ENCODE measurements around the gene DOP1B.

Gene DOP1B

DNA sequence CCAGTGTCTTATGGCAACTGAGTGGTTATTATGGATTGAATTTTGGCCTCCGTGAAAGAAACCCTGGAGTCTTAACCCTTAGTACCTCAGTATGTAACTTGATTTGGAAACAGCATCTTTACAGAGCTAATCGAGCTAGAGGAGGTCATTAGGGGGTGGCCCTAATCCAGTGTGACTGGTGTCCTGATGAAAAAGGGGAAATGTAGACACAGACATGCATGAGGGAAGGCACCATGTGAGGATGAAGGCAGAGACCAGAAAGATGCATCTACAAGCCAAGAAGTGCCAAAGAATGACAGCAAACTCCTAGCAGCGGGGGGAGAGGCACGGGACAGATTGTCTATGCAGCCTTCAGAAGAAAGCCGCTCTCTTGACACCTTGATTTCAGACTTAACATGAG, 14.7 kb downstream of the DOP1B start:
- DNase-seq (ENCODE audit: low read depth) = no peak
- TF ChIP-seq, protein P1, sequence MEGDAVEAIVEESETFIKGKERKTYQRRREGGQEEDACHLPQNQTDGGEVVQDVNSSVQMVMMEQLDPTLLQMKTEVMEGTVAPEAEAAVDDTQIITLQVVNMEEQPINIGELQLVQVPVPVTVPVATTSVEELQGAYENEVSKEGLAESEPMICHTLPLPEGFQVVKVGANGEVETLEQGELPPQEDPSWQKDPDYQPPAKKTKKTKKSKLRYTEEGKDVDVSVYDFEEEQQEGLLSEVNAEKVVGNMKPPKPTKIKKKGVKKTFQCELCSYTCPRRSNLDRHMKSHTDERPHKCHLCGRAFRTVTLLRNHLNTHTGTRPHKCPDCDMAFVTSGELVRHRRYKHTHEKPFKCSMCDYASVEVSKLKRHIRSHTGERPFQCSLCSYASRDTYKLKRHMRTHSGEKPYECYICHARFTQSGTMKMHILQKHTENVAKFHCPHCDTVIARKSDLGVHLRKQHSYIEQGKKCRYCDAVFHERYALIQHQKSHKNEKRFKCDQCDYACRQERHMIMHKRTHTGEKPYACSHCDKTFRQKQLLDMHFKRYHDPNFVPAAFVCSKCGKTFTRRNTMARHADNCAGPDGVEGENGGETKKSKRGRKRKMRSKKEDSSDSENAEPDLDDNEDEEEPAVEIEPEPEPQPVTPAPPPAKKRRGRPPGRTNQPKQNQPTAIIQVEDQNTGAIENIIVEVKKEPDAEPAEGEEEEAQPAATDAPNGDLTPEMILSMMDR (IDR thresholded peaks at IDR 0.05; ENCODE audit: low read length, missing control alignments) = no peak
- H3K4me3 ChIP-seq (replicated peaks; ENCODE audit: low read depth, low read length) = no peak overlapping the region

- DNase-seq (ENCODE audit: low read depth) = no peak
- TF ChIP-seq, protein P1 (IDR thresholded peaks at IDR 0.05; ENCODE audit: low read length, missing control alignments) = no peak
- H3K4me3 ChIP-seq (replicated peaks; ENCODE audit: low read depth, low read length) = no peak overlapping the region
Measured at GRCh38 chr21:36171741-36172331, 15.2 kb downstream of the DOP1B start.

- TF ChIP-seq, protein P1 (IDR thresholded peaks at IDR 0.05; ENCODE audit: low read length, missing control alignments) = no peak
- no peak for DNase-seq (ENCODE audit: low read depth)
- no peak overlapping the region for H3K4me3 ChIP-seq (replicated peaks; ENCODE audit: low read depth, low read length)
Measured at GRCh38 chr21:36174780-36175179, 18.2 kb downstream of the DOP1B start.

DNA sequence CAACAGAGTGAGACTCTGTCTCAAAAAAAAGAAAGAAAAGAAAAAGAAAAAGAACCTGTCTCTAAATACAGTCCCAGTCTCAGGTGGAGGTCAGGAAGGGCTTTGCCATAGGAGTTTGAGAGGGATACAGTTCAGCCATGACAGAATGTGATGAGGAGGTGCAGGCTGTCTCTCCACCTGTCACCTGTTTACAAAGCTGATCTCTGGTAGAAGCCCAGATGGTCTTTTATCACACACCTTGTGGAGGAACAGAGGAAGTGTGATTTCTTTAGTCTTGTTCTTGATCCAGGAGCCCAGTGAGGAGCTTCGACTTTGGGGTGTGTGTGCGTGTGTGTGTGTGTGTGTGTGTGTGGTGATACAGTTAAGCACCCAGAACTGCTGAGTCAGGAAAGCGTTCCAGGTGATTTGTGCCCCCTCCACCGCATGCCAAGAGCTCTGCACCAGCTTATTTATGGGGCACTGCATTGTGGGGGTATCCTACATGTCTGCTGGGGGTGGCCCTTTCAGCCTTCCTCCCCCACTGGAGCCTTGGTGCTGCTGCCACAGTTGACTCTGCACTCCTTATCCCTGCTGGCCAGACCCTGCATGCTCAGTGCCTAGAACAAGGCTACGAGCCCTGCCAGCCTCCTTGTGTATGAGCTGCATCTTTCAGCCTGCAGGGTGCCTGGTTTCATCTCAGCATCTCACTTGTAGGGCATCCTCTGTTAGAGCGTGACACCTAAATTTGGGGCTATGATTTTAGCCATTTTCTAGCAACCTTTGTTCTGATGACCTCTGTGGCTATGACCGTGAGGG, 19.3 kb downstream of the DOP1B start:
- TF ChIP-seq, protein P1 (IDR thresholded peaks at IDR 0.05; ENCODE audit: low read length, missing control alignments) = no peak
- H3K4me3 ChIP-seq (replicated peaks; ENCODE audit: low read depth, low read length) = no peak overlapping the region
- DNase-seq (ENCODE audit: low read depth) = no peak

DNA sequence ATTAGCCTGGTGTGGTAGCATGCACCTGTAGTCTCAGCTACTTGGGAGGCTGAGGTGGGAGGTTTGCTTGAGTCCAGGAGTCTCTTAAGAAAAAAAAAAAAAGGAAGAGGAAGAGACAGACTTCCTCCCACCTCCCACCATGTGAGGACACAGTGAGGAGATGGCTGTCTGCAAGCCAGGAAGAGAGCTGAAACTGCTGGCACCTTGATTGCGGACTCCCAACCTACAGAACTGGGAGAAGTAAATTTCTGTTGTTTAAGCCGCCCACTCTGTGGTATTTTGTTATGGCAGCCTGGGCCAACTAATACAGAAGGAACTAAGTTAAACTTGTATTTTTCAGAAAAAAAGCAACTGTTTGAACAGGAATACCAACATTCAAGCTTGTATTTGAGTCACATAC, 21.7 kb downstream of the DOP1B start:
- TF ChIP-seq, protein P1 (IDR thresholded peaks at IDR 0.05; ENCODE audit: low read length, missing control alignments) = no peak
- H3K4me3 ChIP-seq (replicated peaks; ENCODE audit: low read depth, low read length) = no peak overlapping the region
- no peak for DNase-seq (ENCODE audit: low read depth)

GRCh38 chr21:36179145-36179544, 22.5 kb downstream of the DOP1B start:
- TF ChIP-seq, protein P1 (IDR thresholded peaks at IDR 0.05; ENCODE audit: low read length, missing control alignments) = no peak
- DNase-seq (ENCODE audit: low read depth) = no peak

More at GRCh38 chr21:36179145-36179544, 22.5 kb downstream of the DOP1B start:
- H3K4me3 ChIP-seq (replicated peaks; ENCODE audit: low read depth, low read length) = no peak overlapping the region
